Keratinocyte (primary cell): ENCODE data around the gene DUSP6. TPM values are rescaled to one million over a fixed set of nuclear protein-coding genes. Genes with fewer than 3 reads are reported as not detected.

Source experiments
- DNase-seq: peaks from one replicate; pipeline ENCODE4 v3.0.0-alpha.2; 2011; ENCODE audit warnings: low read depth, missing footprints, low spot score
- FAIRE-seq: peaks from 2 replicates; lab custom pipeline; 2011; peaks lifted over from hg19 to GRCh38; lab: Jason Lieb, UNC
- H2AFZ ChIP-seq: 2 replicates; pipeline ENCODE4 v1.6.0; 2012; ENCODE audit warnings: low read length, control low read depth, inconsistent platforms; ENCODE audit not compliant: control insufficient read depth
- H3K27ac ChIP-seq: 2 replicates; pipeline ENCODE4 v1.5.1; 2011; ENCODE audit warnings: low read length; ENCODE audit not compliant: control insufficient read depth, insufficient read depth
- H3K27me3 ChIP-seq: 3 replicates; pipeline ENCODE4 v1.6.0; 2011; ENCODE audit warnings: low read length; ENCODE audit not compliant: control insufficient read depth, insufficient read depth; ENCODE audit errors: extremely low read depth
- H3K36me3 ChIP-seq, 2 experiments: 2 replicates in 1 of 2; 3 replicates in 1 of 2; pipeline ENCODE4 v1.5.1; 2011; ENCODE audit warnings: low read length in 2 of 2, mild to moderate bottlenecking in 1 of 2; ENCODE audit not compliant: control insufficient read depth in 2 of 2, insufficient read depth in 2 of 2; ENCODE audit errors: extremely low read depth in 1 of 2
- H3K4me1 ChIP-seq: 3 replicates; pipeline ENCODE4 v1.5.1; 2011; ENCODE audit warnings: low read length; ENCODE audit not compliant: control insufficient read depth, insufficient read depth; ENCODE audit errors: extremely low read depth
- H3K4me2 ChIP-seq: 3 replicates; pipeline ENCODE4 v1.6.0; 2011; ENCODE audit warnings: low read depth, low read length; ENCODE audit not compliant: control insufficient read depth, insufficient read depth; ENCODE audit errors: extremely low read depth
- H3K4me3 ChIP-seq, 3 experiments: fragments of 200-600 bp in 1 of 3; sonication (generic) in 1 of 3; 2 replicates in 2 of 3; 3 replicates in 1 of 3; pipeline ENCODE4 v1.5.1; 2011 to 2016; ENCODE audit warnings: low read length in 3 of 3, mild to moderate bottlenecking in 3 of 3, control low read depth in 2 of 3, inconsistent platforms in 1 of 3, low read depth in 1 of 3, mixed read lengths in 1 of 3, mixed run types in 1 of 3, moderate library complexity in 1 of 3; ENCODE audit not compliant: control insufficient read depth in 2 of 3, insufficient read depth in 2 of 3; ENCODE audit errors: extremely low read depth in 1 of 3
- H3K79me2 ChIP-seq: 2 replicates; pipeline ENCODE4 v1.6.0; 2012; ENCODE audit warnings: low read length; ENCODE audit not compliant: control insufficient read depth, insufficient read depth
- H3K9ac ChIP-seq: 3 replicates; pipeline ENCODE4 v1.6.0; 2011; ENCODE audit warnings: low read length; ENCODE audit not compliant: control insufficient read depth, insufficient read depth; ENCODE audit errors: extremely low read depth
- H3K9me1 ChIP-seq: 3 replicates; pipeline ENCODE4 v1.6.0; 2011; ENCODE audit warnings: low read length; ENCODE audit not compliant: control insufficient read depth, insufficient read depth; ENCODE audit errors: extremely low read depth
- H3K9me3 ChIP-seq: 2 replicates; pipeline ENCODE4 v1.5.1; 2012; ENCODE audit warnings: low read depth, low read length; ENCODE audit not compliant: control insufficient read depth
- H4K20me1 ChIP-seq: 3 replicates; pipeline ENCODE4 v1.6.0; 2011; ENCODE audit warnings: low read length; ENCODE audit not compliant: control insufficient read depth, insufficient read depth; ENCODE audit errors: extremely low read depth
- EZH2 ChIP-seq: IDR thresholded peaks from one replicate; pipeline ENCODE4 v1.6.1; 2012; ENCODE audit warnings: inconsistent platforms, mild to moderate bottlenecking, low read length, moderate library complexity
- dilution Hi-C: fragments of 300-500 bp; cut with MboI; formaldehyde crosslinking; loops from one replicate; pipeline ENCODE4 v1.7.0; 2020; ENCODE audit warnings: low sequenced_read_pairs; ENCODE audit not compliant: extremely low pct_ligation_motif_present
- polyA minus RNA-seq, 3 experiments: library from RNA; depleted of rRNA, polyadenylated mRNA; stranded (reverse); fragments of >200 nt; gene quantifications; 1 replicate in 1 of 3; 2 replicates in 1 of 3; 3 replicates in 1 of 3; pipeline ENCODE4 v1.2.3, GENCODE V29; 2011
- polyA plus RNA-seq, 5 experiments: library from polyadenylated mRNA; depleted of rRNA in 3 of 5; stranded (reverse) in 3 of 5; stranded (forward) in 1 of 5; unstranded in 1 of 5; fragments of >200 nt; gene quantifications; 1 replicate in 1 of 5; 2 replicates in 3 of 5; 3 replicates in 1 of 5; pipeline versions ENCODE4 v1.2.1 to v1.2.3, GENCODE V29; 2011 to 2012; ENCODE audit warnings: missing spikeins in 2 of 5, low read depth in 1 of 5, low replicate concordance in 1 of 5
- TF ChIP-seq, protein P1 (sequence below), 3 experiments: IDR thresholded peaks in 1 of 3; conservative IDR thresholded peaks in 1 of 3; optimal IDR thresholded peaks in 1 of 3; 2 replicates in 2 of 3; 3 replicates in 1 of 3; pipeline versions ENCODE3 to v1.5.1; 2011; ENCODE audit warnings: low read length in 3 of 3, mild to moderate bottlenecking in 3 of 3, moderate library complexity in 2 of 3, control low read depth in 1 of 3, inconsistent platforms in 1 of 3; ENCODE audit not compliant: insufficient read depth in 2 of 3; ENCODE audit errors: extremely low read depth in 1 of 3

DUSP6 gene, protein sequence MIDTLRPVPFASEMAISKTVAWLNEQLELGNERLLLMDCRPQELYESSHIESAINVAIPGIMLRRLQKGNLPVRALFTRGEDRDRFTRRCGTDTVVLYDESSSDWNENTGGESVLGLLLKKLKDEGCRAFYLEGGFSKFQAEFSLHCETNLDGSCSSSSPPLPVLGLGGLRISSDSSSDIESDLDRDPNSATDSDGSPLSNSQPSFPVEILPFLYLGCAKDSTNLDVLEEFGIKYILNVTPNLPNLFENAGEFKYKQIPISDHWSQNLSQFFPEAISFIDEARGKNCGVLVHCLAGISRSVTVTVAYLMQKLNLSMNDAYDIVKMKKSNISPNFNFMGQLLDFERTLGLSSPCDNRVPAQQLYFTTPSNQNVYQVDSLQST
- polyA plus RNA-seq (205 to 251 TPM (median 221 TPM) in 3 replicates), polyA minus RNA-seq (454 to 649 TPM (median 503 TPM) in 3 replicates)
- 66.1 TPM for polyA plus RNA-seq (2011; ENCODE audit: low read depth)
- 66.2 and 96.4 TPM in 2 replicates for polyA plus RNA-seq (2011; cell fraction: cytosol; rRNA removed)
- polyA plus RNA-seq (2011; cell fraction: nucleus; rRNA removed), result 255 and 281 TPM in 2 replicates
- polyA plus RNA-seq (2012; ENCODE audit: low replicate concordance), result 82.7 and 187 TPM in 2 replicates
- 290 TPM for polyA minus RNA-seq (2011; cell fraction: cytosol; rRNA and poly(A)+ RNA removed)
- 297 and 332 TPM in 2 replicates for polyA minus RNA-seq (2011; cell fraction: nucleus; rRNA and poly(A)+ RNA removed)

DNA sequence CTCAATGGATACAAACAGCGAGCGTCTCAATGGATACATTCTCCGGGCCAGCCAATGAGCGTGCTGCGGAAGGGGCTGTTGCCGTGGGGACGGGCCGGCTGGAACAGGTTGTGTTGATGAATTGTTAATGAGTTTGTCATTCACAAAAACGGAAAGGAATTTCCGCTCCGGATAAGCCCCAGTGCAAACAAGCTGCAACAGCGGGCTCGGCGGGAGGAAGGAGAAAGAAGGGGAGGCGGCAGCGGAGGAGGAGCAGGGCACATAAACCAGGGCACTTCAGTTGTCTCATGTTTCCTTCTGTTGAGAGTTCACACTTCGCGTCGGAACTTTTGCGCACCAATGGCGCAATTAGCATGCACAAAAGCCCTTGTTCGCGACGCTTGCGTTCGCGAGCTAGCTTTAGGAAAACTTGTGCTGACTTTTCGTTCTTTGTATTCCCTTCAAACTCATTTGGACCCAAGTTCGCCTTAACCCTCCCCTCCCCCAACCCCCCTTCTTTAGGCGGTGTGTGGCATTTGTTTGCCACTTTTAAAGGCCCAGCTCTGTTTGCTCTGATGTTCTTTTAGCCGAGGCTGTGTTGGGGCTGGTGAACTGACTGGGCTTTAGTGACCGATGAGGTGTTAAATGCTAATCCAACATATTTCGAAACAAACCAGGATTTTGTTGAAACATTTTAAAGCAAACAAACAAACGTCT lies at the start of gene DUSP6:
TSS of gene DUSP6 (minus strand) at position 10 of the 696 bp plus-strand sequence. CDS start 462 bp downstream, outside the sequence.
- peak; percentile 93 for DNase-seq
- dilution Hi-C loops, result no loop called here
- H2AFZ ChIP-seq, result peak within 1 kb of the TSS; percentile 32
- peaks cover 39% of the 10 kb centered on the region for H3K4me1 ChIP-seq
- H3K79me2 ChIP-seq, result peaks cover 50% of the 10 kb centered on the region
- peak within 1 kb of the TSS; percentile 95 for H3K27ac ChIP-seq
- peak within 1 kb of the TSS; percentile 84 to 99 (median 98) for H3K4me3 ChIP-seq
- no peaks in the 10 kb centered on the region for H3K9me1 ChIP-seq
- peak within 1 kb of the TSS; percentile 93 for H3K9ac ChIP-seq
- H3K4me2 ChIP-seq, result peak within 1 kb of the TSS; percentile 70
- H3K9me3 ChIP-seq, result no peaks in the 10 kb centered on the region
- FAIRE-seq, result peak; percentile 88
- no peaks in the 10 kb centered on the region for H3K27me3 ChIP-seq
- TF ChIP-seq, protein P1, sequence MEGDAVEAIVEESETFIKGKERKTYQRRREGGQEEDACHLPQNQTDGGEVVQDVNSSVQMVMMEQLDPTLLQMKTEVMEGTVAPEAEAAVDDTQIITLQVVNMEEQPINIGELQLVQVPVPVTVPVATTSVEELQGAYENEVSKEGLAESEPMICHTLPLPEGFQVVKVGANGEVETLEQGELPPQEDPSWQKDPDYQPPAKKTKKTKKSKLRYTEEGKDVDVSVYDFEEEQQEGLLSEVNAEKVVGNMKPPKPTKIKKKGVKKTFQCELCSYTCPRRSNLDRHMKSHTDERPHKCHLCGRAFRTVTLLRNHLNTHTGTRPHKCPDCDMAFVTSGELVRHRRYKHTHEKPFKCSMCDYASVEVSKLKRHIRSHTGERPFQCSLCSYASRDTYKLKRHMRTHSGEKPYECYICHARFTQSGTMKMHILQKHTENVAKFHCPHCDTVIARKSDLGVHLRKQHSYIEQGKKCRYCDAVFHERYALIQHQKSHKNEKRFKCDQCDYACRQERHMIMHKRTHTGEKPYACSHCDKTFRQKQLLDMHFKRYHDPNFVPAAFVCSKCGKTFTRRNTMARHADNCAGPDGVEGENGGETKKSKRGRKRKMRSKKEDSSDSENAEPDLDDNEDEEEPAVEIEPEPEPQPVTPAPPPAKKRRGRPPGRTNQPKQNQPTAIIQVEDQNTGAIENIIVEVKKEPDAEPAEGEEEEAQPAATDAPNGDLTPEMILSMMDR (optimal IDR thresholded peaks at IDR 0.05 in 1 of 3, IDR thresholded peaks at IDR 0.05 in 1 of 3, conservative IDR thresholded peaks at IDR 0.05 in 1 of 3; ENCODE audit: extremely low read depth in 1 of 3, insufficient read depth in 2 of 3, low read length in 3 of 3), result no peak
- TF ChIP-seq EZH2, result no peak
- H3K36me3 ChIP-seq, result peaks cover 18 to 31% of the 10 kb centered on the region in 2 experiments
- peaks cover 33% of the 10 kb centered on the region for H4K20me1 ChIP-seq

DNA sequence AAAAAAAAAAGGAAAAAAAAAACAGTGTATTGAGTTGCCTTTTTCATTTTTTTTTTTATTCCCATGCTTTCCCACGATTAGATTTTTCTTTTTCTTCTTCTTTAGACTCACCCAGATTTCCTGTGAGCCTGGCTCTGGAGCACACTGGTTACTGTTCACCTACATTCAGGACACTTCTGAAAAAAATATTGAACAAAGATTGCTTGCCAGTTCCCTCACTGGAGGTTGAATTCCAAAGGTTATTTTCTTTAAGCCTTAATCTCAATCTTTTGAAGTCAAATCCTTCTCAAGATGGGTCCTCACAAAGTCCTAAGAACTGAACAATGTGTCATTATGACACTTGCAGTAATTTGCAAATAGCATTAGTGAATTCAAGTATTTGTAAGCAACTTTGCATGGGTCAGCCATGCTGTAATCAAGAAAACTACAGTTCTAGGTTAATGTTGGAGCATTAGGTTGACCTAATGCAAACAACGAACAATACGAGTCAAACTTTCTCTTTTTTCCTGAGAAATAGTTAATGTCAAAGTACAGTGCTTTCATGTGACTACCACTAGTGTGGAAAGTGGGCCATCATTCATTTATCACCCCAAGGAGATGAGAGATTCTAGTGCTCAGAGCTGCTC lies 49.2 kb upstream of the DUSP6 start:
- Histone ChIP-seq H2AFZ (no peak overlapping the region), H3K27ac (no peak overlapping the region), H3K9ac (no peak overlapping the region), H3K9me1 (no peaks in the 10 kb centered on the region), H3K36me3 (no peaks in the 10 kb centered on the region), H3K79me2 (no peaks in the 10 kb centered on the region), H3K4me2 (no peak overlapping the region), H3K27me3 (no peaks in the 10 kb centered on the region), H3K9me3 (no peaks in the 10 kb centered on the region), H3K4me1 (peaks cover 7% of the 10 kb centered on the region), H4K20me1 (no peaks in the 10 kb centered on the region), H3K4me3 (no peak overlapping the region)
- no peak for FAIRE-seq
- no peak for DNase-seq
- dilution Hi-C loops, result no loop called here
- TF ChIP-seq, protein P1 (optimal IDR thresholded peaks at IDR 0.05 in 1 of 3, IDR thresholded peaks at IDR 0.05 in 1 of 3, conservative IDR thresholded peaks at IDR 0.05 in 1 of 3; ENCODE audit: extremely low read depth in 1 of 3, insufficient read depth in 2 of 3, low read length in 3 of 3), result no peak
- no peak for TF ChIP-seq EZH2
